GM19438 (cell line): ENCODE results near the gene APCDD1L.
"Not testable (repeated sequence)": the region's sequence is repeated elsewhere in the genome, so short reads cannot be mapped to it uniquely, and the experiment has no call there.

Experiments used
- ATAC-seq: cut with Tn5 transposase; IDR thresholded peaks from one replicate; pipeline ENCODE4 v1.9.1; 2021; ENCODE audit warnings: low read depth; ENCODE audit not compliant: unreplicated experiment

The APCDD1L gene

DNA sequence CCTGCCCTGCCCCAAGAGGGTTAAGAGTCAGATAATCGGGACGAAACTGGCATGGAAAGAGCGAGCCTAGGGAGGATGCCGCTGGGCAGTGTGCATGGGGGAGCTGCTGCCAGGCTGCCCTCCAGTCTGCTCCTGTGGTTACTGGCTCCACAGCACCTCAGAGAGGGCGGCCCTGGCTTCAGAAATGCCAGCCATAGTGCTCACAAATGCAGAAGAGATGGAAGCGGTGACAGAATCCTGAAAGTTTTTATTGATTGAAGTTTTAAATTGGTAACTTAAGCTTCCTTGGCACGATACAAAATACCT, 68.3 kb downstream of the APCDD1L start:
- no peak for ATAC-seq

DNA sequence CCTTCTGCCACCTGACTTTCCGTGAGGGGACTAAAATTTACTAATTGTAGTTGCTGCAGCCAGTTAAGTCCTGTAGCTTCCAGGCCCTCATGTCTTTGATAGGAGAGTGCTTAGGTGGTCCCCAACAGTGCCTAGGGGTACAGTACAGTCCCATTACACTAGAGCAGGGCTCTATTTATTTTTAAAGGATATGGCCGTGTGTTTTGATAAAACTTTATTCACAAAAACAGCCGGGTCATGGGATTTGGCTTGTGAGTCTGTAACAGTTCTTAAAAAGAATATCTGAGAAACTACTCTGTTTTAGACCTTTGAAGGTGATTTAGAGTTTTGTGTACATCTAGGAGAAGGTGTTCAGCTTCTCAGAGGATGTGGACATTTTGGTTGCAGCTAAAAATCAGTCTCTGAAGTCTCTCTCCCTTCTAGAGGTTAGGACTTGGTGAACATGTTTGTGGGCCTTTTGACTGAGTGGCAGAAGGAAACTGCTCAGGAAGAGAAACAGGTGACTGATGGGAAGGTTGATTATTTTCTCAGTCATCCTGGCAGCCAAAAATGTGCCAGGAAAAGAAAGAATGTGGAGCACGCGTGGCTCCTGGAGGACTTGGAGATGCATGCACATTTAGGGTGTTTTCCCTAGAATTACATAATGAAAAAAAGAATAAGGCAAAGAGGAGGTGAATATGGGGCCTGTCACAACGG, 68.8 kb downstream of the APCDD1L start:
- no peak for ATAC-seq

GRCh38 chr20:58444746-58445255, 70.4 kb downstream of the APCDD1L start:
- ATAC-seq: no peak

DNA sequence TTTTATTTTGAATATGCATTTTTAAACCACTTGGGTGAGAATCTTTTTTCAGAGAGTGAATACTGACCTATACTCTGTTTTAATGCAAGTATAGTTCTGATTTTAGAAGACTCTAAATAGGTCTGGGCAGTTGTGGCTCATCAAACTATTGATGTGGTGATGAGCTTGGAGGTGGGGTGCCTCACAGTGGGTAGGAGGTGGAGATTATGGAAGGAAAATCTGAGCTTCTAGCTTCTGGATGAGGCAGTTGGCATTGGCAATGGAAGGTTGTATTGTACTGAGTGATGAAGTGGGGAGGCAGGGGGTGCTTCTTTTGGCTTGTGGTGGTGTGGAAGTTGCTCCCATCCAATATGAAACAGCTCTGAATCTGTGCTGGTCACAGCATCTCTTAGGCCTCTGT, 73.5 kb downstream of the APCDD1L start:
- ATAC-seq: no peak

DNA sequence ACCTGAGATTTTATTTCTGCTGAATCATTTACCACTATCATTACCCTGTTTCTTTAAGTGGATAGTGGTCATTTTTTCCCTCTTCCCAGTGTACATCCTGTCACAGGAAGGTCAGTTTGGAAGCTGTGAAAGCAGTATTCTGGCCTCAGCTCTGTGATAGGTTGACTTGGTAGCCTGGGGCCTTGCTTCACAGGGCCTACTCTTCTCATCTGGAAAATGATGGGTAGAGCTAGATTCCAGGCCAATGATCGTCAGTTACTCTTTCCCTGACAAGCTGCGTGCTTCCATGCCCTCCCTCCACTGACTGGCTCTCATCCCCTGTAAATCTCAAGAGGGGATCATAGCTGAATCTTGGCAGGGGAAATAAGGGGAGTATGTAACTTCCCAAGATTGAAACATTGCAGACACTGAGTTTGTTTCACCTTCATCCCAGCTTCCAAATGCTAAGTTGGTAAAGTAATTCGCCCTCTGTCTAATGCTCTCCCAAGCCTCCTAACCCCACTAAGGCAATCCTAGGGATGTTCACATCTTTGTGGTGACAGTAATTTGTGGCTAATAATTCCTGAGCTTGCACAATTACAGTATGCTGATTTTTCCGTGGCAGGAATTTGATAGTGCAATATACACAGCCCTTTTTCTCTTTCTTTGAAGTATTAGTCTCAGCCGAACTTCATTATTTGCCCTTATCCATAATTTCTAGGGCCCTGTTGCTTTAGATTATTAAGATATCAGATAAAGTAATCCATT, 75.0 kb downstream of the APCDD1L start:
- ATAC-seq: no peak

GRCh38 chr20:58438970-58439808, 76.0 kb downstream of the APCDD1L start:
- no peak for ATAC-seq

- ATAC-seq: no peak
These were observed 78.1 kb downstream of the APCDD1L start for GRCh38 chr20:58436868-58437645.

GRCh38 chr20:58435237-58435636, 80.0 kb downstream of the APCDD1L start:
- ATAC-seq: no peak

DNA sequence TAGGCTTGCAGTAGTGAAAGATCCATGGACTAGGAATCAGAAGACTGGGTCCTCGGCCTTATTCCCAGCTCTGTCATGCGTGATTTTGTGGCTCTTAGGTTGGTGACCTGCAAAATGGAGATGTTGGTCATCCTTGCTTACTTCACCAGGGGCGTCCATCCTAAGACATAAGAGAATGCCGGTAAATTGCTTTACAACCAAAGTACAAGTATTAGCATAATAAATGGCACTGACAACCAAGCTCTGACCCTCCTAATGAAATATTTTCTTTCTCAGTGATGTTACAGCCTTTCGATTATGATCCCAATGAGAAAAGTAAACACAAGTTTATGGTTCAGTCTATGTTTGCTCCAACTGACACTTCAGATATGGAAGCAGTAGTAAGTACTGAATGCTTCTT, 80.9 kb downstream of the APCDD1L start:
- no peak for ATAC-seq

- no peak for ATAC-seq
These were observed 81.4 kb downstream of the APCDD1L start for GRCh38 chr20:58433759-58434158.

DNA sequence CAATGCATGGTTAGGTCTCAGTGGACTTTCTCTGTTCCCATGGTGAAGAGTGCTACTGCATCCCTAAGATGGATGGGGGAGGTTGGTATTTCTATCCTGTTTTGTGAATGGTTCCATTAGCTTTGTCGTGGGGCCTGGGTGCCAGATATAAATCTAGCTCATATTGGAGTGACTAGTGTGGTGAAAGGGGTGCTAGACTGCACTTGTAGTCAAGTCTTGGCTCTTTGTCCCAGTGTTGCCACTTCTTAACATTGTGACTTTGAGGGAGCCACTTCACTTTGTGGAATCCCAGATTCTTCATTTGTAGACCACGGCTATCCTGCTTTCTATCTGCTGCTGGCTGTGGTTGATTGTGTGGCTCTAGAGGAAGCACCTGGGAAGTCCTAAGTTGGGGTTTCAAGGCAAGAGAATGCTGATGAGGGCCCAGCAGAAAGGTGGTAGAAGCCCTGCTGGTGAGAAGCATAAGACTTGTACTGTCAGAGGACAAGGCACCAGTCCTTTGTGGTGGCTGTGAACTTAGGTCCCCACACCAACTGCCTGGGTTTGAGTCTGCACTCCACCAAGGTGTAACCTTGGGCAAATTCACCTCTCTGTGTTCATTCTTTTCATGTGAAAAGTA, 82.1 kb downstream of the APCDD1L start:
- no peak for ATAC-seq

- ATAC-seq: no peak
These were observed 82.8 kb downstream of the APCDD1L start for GRCh38 chr20:58432186-58432954.

- no peak for ATAC-seq
These were observed 84.1 kb downstream of the APCDD1L start for GRCh38 chr20:58431134-58431533.

DNA sequence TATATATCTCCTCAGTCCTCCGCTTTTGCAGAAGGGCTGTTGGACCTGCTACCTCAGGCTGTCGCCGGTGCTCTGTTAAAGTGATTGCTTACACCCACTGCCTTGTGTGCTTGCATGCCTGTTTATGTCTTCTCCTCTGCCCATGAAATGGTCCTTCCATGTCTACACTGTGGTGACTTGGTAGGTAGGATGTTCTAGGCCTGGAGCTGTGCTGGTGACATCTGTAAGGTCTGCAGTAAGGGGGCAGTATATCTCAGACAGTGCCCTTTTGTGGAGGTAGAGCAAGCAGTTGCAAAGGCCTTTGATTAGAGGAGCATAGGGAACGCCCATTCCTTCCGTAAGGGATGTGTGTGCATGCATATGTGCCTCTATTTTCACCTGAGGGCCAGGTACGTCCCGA, 85.9 kb downstream of the APCDD1L start:
- ATAC-seq: no peak

GRCh38 chr20:58428364-58428763, 86.8 kb downstream of the APCDD1L start:
- ATAC-seq: no peak

DNA sequence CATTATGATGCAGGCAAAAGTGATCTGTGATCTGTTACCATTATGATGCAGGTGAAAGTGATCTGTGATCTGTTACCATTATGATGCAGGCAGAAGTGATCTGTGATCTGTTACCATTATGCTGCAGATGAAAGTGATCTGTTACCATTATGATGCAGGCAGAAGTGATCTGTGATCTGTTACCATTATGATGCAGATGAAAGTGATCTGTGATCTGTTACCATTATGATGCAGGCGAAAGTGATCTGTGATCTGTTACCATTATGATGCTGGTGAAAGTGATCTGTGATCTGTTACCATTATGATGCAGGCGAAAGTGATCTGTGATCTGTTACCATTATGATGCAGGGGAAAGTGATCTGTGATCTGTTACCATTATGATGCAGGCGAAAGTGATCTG, 87.6 kb downstream of the APCDD1L start:
- ATAC-seq: not testable (repeated sequence)

DNA sequence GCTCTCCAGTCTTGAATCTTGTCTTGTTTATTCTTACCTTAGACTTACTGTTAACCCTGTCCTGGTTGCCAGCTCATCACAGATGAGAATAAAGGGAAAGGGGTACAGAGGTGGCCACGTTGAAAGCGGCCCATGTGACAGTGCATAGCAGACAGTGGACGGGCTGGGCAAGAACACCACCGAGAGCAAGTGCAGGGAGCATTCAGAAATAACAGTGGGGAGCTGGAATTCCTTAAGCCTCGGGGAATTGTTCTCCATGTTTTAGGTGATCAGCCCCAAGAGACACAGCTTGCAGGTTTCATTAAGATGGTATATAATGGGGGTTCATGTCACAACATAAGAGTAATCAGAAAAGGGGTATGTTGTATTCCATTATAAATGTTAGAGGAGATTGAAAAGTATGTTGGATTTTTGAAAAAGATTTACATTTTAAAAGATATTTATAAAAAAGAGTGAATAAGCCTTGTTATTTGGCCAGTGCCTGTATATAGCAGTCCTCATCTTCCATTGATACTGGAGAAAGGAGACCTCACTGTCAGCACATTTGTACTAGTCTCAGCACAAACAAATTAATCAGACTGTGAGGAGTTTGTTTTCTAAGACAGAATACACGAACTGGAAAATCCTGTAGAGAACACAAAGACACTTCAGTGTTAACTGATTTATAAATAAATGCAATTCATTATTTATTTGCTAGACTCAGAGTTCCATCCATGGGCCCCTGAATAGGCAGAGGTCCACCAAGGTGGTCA, 90.8 kb downstream of the APCDD1L start:
- no peak for ATAC-seq

- no peak for ATAC-seq
These were observed 93.7 kb downstream of the APCDD1L start for GRCh38 chr20:58421497-58421850.
